A673 (cell line): ENCODE results near the gene MEX3C. TPM values are rescaled to one million over a fixed set of nuclear protein-coding genes. Genes with fewer than 3 reads are reported as not detected.
A peak's percentile ranks its signal among the peaks of the same experiment; 100 is the strongest.

ENCODE experiments used
- BruUV-seq: library from RNA; stranded (reverse); fragments of 400-500 nt; replicated peaks from 2 replicates; lab custom pipeline; 2021; lab: Mats Ljungman, UMichigan
- CTCF ChIA-PET: fragments of 300-600 bp; sonication (Branson Sonifier 250); formaldehyde crosslinking; loops from one replicate; lab custom pipeline; 2022; ENCODE audit warnings: antibody characterized with exemption; lab: Charles Lee
- POLR2A ChIA-PET: fragments of 300-600 bp; sonication (Branson Sonifier 250); formaldehyde crosslinking; loops from one replicate; lab custom pipeline; 2022; ENCODE audit warnings: antibody characterized with exemption; ENCODE audit not compliant: low non-redundant PET; lab: Charles Lee
- DNase-seq: peaks from one replicate; pipeline ENCODE4 v3.0.0-alpha.2; 2015; ENCODE audit warnings: low spot score
- H3K27ac ChIP-seq: fragments of 200-600 bp; sonication (generic); 2 replicates; pipeline ENCODE4 v1.5.1; 2016; ENCODE audit warnings: mixed run types, low read depth, mild to moderate bottlenecking, mixed read lengths, antibody characterized with exemption, low read length; ENCODE audit not compliant: poor library complexity, severe bottlenecking
- H3K27me3 ChIP-seq: fragments of 200-600 bp; sonication (generic); replicated peaks from 2 replicates; pipeline ENCODE4 v1.6.1; 2017; ENCODE audit warnings: mixed run types, low read depth, mild to moderate bottlenecking, mixed read lengths, antibody characterized with exemption, low read length; ENCODE audit not compliant: insufficient read depth, poor library complexity
- H3K36me3 ChIP-seq: fragments of 200-600 bp; sonication (generic); 2 replicates; pipeline ENCODE4 v1.6.1; 2016; ENCODE audit warnings: mixed run types, mild to moderate bottlenecking, mixed read lengths, antibody characterized with exemption, low read length; ENCODE audit not compliant: insufficient read depth, poor library complexity, severe bottlenecking
- H3K4me1 ChIP-seq: fragments of 200-600 bp; sonication (generic); 2 replicates; pipeline ENCODE4 v1.6.1; 2017; ENCODE audit warnings: mixed run types, mild to moderate bottlenecking, mixed read lengths, antibody characterized with exemption, low read length; ENCODE audit not compliant: insufficient read depth, poor library complexity, severe bottlenecking
- H3K4me3 ChIP-seq: fragments of 200-600 bp; sonication (generic); 2 replicates; pipeline ENCODE4 v1.5.1; 2016; ENCODE audit warnings: low read depth, mixed run types, mild to moderate bottlenecking, mixed read lengths, low read length; ENCODE audit not compliant: poor library complexity, severe bottlenecking
- H3K9me3 ChIP-seq: fragments of 200-600 bp; sonication (generic); 2 replicates; pipeline ENCODE4 v1.6.1; 2016; ENCODE audit warnings: mixed run types, low read depth, mild to moderate bottlenecking, mixed read lengths, antibody characterized with exemption, low read length; ENCODE audit not compliant: poor library complexity, severe bottlenecking
- CTCF ChIP-seq: fragments of 300-800, 200-600 bp; sonication (generic); conservative IDR thresholded peaks from 2 replicates; pipeline ENCODE4 v1.5.1; 2017; ENCODE audit warnings: low read depth, mild to moderate bottlenecking, antibody characterized with exemption, low read length, moderate library complexity, mixed read lengths
- EZH2 ChIP-seq: fragments of 200-600 bp; sonication (generic); IDR thresholded peaks from 2 replicates; pipeline ENCODE4 v1.6.1; 2017; ENCODE audit warnings: borderline replicate concordance, low read depth, mild to moderate bottlenecking, mixed read lengths, antibody characterized with exemption, low read length; ENCODE audit not compliant: poor library complexity, severe bottlenecking
- intact Hi-C: fragments of 100-400 bp; cut with micrococcal nuclease; formaldehyde crosslinking; loops from one replicate; pipeline ENCODE4 v1.10.0; 2022; ENCODE audit not compliant: unreplicated experiment
- total RNA-seq: library from RNA; stranded (reverse); gene quantifications from 2 replicates; pipeline ENCODE4 v1.2.3, GENCODE V29; 2021

The MEX3C gene
- total RNA-seq, 1 experiment from 2014 or later = 60.2 TPM

DNA sequence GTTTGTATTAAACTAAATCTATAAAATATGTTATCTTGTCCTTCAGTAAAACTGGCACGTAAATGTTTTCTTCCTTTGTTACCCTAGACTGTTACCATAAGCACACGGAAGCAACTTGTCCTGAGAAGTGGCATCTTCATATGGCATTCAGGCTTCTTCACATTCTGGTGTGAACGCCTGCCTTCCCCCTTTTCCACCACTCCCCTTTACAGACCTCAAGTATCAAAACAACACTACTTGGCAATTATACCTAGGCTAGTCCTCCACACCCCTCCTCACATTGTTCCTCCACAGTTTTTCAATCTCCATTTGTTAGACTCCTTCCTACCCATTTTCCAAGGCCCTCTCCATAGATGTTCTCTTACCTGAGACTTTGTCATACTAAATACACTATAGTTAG lies 2.9 kb downstream of the MEX3C start:
- ChIA-PET POLR2A (no interaction called here), CTCF (no interaction called here)
- Histone ChIP-seq H3K9me3 (peaks cover 3% of the 10 kb centered on the region), H3K27me3 (no peaks in the 10 kb centered on the region), H3K4me3 (peak overlapping the region; percentile 76), H3K27ac (no peak overlapping the region), H3K4me1 (peaks cover 29% of the 10 kb centered on the region), H3K36me3 (no peaks in the 10 kb centered on the region)
- intact Hi-C loops = loop anchor here (5.0 kb wide), 2 partner anchors 52 to 83 kb away; no protein-coding TSS in a partner anchor
- peak; percentile 21 for DNase-seq
- no peak for TF ChIP-seq CTCF
- TF ChIP-seq EZH2 = no peak
- no TSS peak for BruUV-seq

GRCh38 chr18:51193621-51194287 lies 3.7 kb downstream of the MEX3C start:
- Histone ChIP-seq H3K9me3 (peaks cover 1% of the 10 kb centered on the region), H3K36me3 (no peaks in the 10 kb centered on the region), H3K4me1 (peaks cover 29% of the 10 kb centered on the region), H3K27me3 (no peaks in the 10 kb centered on the region), H3K27ac (no peak overlapping the region), H3K4me3 (peak overlapping the region; percentile 76)
- TF ChIP-seq EZH2 (no peak), CTCF (no peak)
- no TSS peak for BruUV-seq
- ChIA-PET POLR2A (no interaction called here), CTCF (no interaction called here)
- no peak for DNase-seq
- intact Hi-C loops = loop anchor here (5.0 kb wide), 1 partner anchor 51 kb away; no protein-coding TSS in a partner anchor

- Histone ChIP-seq H3K4me1 (peaks cover 29% of the 10 kb centered on the region), H3K27me3 (no peaks in the 10 kb centered on the region), H3K36me3 (no peaks in the 10 kb centered on the region), H3K9me3 (no peaks in the 10 kb centered on the region), H3K27ac (no peak overlapping the region), H3K4me3 (no peak overlapping the region)
- CTCF ChIA-PET = no interaction called here
- TF ChIP-seq CTCF = no peak
- TF ChIP-seq EZH2 = no peak
- POLR2A ChIA-PET = no interaction called here
- no peak for DNase-seq
- no TSS peak for BruUV-seq
- intact Hi-C loops = loop anchor here (5.0 kb wide), 1 partner anchor 50 kb away; no protein-coding TSS in a partner anchor
These were observed 4.8 kb downstream of the MEX3C start for GRCh38 chr18:51192696-51193095.
